ENCODE data around the gene NTNG1. TPM values are rescaled to one million over a fixed set of nuclear protein-coding genes. Genes with fewer than 3 reads are reported as not detected.

NTNG1 gene
- total and polyA plus RNA-seq, 12 donors: 0.06 TPM; not detected in 11

DNA sequence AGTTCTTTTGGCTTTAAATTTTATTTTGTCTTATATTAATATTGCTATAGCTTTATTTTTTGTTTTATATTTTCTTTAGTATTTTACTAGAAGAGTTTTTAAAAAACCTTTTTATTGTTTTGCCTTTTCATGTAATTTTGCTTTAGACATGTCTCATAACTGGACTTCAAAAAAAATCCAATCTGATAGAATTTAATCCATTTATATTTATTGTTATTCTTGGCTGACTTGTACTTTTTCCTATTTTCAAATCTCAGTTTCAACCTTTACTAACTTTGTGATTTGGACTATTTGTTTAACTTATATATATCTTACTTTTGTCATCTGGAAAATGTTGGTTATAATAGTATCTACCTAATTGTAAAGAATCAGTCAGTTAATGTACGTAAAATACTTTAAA lies 61.2 kb downstream of the NTNG1 start:
- no peak overlapping the region for H3K27ac ChIP-seq
- H3K36me3 ChIP-seq: no peaks in the 10 kb centered on the region
- H3K9me3 ChIP-seq: peaks cover 0 to 23% (median 13%) of the 10 kb centered on the region in 11 donors
- no peaks in the 10 kb centered on the region for H3K4me1 ChIP-seq
- WGBS, 2 donors: 92% methylated on average over 1 of the region's 1 CpG
- H3K4me3 ChIP-seq: no peak overlapping the region
- H3K27me3 ChIP-seq: peaks cover 0 to 4% (median 0%) of the 10 kb centered on the region in 7 donors
- no peak for TF ChIP-seq CTCF (IDR thresholded peaks at IDR 0.05)
- no peak for DNase-seq
- intact Hi-C loops (cut with DNase I): no loop called here
- ATAC-seq: no peak

DNA sequence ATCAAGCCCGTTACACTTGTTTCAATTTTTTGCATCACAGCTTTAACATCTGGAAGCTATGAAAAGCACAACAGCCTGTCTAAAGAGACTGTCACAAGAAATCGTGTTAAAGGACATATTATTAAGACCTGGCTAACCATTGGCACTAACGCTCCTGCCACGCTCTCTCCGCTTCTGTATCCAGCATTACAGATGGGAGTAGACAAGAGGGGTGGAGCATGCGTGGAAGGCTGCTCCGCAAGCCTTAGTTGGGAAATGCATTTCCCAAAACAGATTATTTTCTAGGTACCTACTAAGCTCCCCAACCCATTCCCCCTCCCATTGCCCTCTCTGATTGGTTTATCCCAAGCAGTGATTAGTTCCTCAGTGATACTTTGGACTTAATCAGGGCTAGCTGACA lies 72.4 kb downstream of the NTNG1 start:
- Histone ChIP-seq H3K4me3 (no peak overlapping the region), H3K4me1 (no peaks in the 10 kb centered on the region), H3K27ac (no peak overlapping the region), H3K9me3 (peaks cover 0 to 28% (median 2%) of the 10 kb centered on the region in 11 donors), H3K36me3 (no peaks in the 10 kb centered on the region), H3K27me3 (no peaks in the 10 kb centered on the region)
- ATAC-seq (no peak), DNase-seq (no peak)
- intact Hi-C loops (cut with DNase I): no loop called here
- TF ChIP-seq CTCF (IDR thresholded peaks at IDR 0.05): no peak
- WGBS, 2 donors: 87 to 88% methylated on average over 7 of the region's 7 CpGs

DNA sequence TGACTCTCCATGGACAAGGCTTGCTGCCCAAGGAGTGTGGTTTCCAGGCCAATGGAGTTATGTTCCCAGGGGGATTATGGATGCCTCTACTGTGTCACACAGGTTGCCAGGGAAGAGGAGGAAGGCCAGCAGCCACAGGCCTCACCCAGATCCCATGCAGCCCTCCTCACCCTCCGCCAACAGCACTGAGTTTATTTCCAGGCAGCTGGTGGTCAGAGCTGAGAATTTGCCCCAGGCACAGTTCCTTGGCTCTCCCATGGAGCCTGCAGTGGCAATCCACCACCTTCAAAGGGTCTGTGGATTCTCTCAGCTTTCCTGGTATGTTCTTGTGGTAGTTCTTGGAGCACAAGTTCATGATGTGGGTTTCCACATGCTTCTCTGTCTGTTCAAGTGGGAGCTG lies 79.2 kb downstream of the NTNG1 start:
- Histone ChIP-seq H3K36me3 (no peaks in the 10 kb centered on the region), H3K27me3 (no peaks in the 10 kb centered on the region), H3K27ac (no peak overlapping the region), H3K4me1 (no peaks in the 10 kb centered on the region), H3K9me3 (peaks cover 0 to 32% (median 2%) of the 10 kb centered on the region in 11 donors), H3K4me3 (no peak overlapping the region)
- no peak for ATAC-seq
- intact Hi-C loops (cut with DNase I): no loop called here
- no peak for TF ChIP-seq CTCF (IDR thresholded peaks at IDR 0.05)
- WGBS, 2 donors: 94 to 96% methylated on average over 1 of the region's 1 CpG
- no peak for DNase-seq

- Histone ChIP-seq H3K27ac (no peak overlapping the region), H3K27me3 (peaks cover 0 to 3% (median 0%) of the 10 kb centered on the region in 7 donors), H3K4me3 (no peak overlapping the region), H3K36me3 (no peaks in the 10 kb centered on the region), H3K9me3 (no peaks in the 10 kb centered on the region), H3K4me1 (no peaks in the 10 kb centered on the region)
- no peak for DNase-seq
- no peak for TF ChIP-seq CTCF (IDR thresholded peaks at IDR 0.05)
- no peak for ATAC-seq
- intact Hi-C loops (cut with DNase I): no loop called here
- WGBS, 2 donors: 72 to 78% methylated on average over 1 of the region's 1 CpG
Measured at GRCh38 chr1:107225706-107226105, 84.9 kb downstream of the NTNG1 start.
